Activated naive CD8-positive, alpha-beta T cell treated with anti-CD3 and anti-CD28 coated beads for 36 hours (primary cell): ENCODE results near the gene LFNG. TPM values are rescaled to one million over a fixed set of nuclear protein-coding genes. Genes with fewer than 3 reads are reported as not detected.

ENCODE experiments used
- DNase-seq: peaks from one replicate; pipeline ENCODE4 v3.0.0; 2021
- H3K27ac Mint-ChIP-seq: one replicate; pipeline ENCODE4 v1.8.0; 2022; ENCODE audit warnings: mild to moderate bottlenecking, moderate library complexity, mixed read lengths
- H3K27me3 Mint-ChIP-seq: one replicate; pipeline ENCODE4 v1.8.0; 2022; ENCODE audit warnings: mild to moderate bottlenecking, mixed read lengths
- H3K36me3 Mint-ChIP-seq: one replicate; pipeline ENCODE4 v1.8.0; 2021; ENCODE audit warnings: mild to moderate bottlenecking, mixed read lengths
- H3K4me1 Mint-ChIP-seq: one replicate; pipeline ENCODE4 v1.8.0; 2021; ENCODE audit warnings: mixed read lengths
- H3K4me3 Mint-ChIP-seq: one replicate; pipeline ENCODE4 v1.8.0; 2022; ENCODE audit warnings: mild to moderate bottlenecking, moderate library complexity, mixed read lengths
- H3K9me3 Mint-ChIP-seq: one replicate; pipeline ENCODE4 v1.8.0; 2022; ENCODE audit warnings: mixed read lengths
- total RNA-seq, 2 experiments: library from RNA; stranded (reverse); gene quantifications; one replicate each; pipeline ENCODE4 v1.2.3, GENCODE V29; 2021

LFNG gene
- total RNA-seq, 2 experiments from 2014 or later = 21.0 to 25.8 TPM

GRCh38 chr7:2505401-2505800, 14.2 kb upstream of the LFNG start:
- Mint-ChIP-seq H3K4me1 (peaks cover 26% of the 10 kb centered on the region), H3K27ac (no peak overlapping the region), H3K9me3 (no peaks in the 10 kb centered on the region), H3K4me3 (no peak overlapping the region), H3K36me3 (no peaks in the 10 kb centered on the region), H3K27me3 (no peaks in the 10 kb centered on the region)
- DNase-seq = no peak

GRCh38 chr7:2507208-2507916, 12.2 kb upstream of the LFNG start:
- Mint-ChIP-seq H3K4me3 (no peak overlapping the region), H3K27ac (peak overlapping the region; percentile 15), H3K4me1 (peaks cover 41% of the 10 kb centered on the region), H3K9me3 (no peaks in the 10 kb centered on the region), H3K36me3 (no peaks in the 10 kb centered on the region), H3K27me3 (no peaks in the 10 kb centered on the region)
- no peak for DNase-seq

GRCh38 chr7:2507917-2508306, 11.7 kb upstream of the LFNG start:
- H3K27ac Mint-ChIP-seq = peak overlapping the region; percentile 85
- no peaks in the 10 kb centered on the region for H3K9me3 Mint-ChIP-seq
- H3K36me3 Mint-ChIP-seq = no peaks in the 10 kb centered on the region
- H3K4me1 Mint-ChIP-seq = peaks cover 46% of the 10 kb centered on the region
- no peaks in the 10 kb centered on the region for H3K27me3 Mint-ChIP-seq
- no peak for DNase-seq
- H3K4me3 Mint-ChIP-seq = no peak overlapping the region

GRCh38 chr7:2508327-2509215, 11.0 kb upstream of the LFNG start:
- H3K9me3 Mint-ChIP-seq = no peaks in the 10 kb centered on the region
- peaks cover 50% of the 10 kb centered on the region for H3K4me1 Mint-ChIP-seq
- H3K36me3 Mint-ChIP-seq = no peaks in the 10 kb centered on the region
- peak overlapping the region; percentile 76 for H3K4me3 Mint-ChIP-seq
- H3K27me3 Mint-ChIP-seq = no peaks in the 10 kb centered on the region
- DNase-seq = peak; percentile 74
- H3K27ac Mint-ChIP-seq = peak overlapping the region; percentile 85

- peaks cover 47% of the 10 kb centered on the region for H3K4me1 Mint-ChIP-seq
- H3K27ac Mint-ChIP-seq = peak overlapping the region; percentile 85
- peak overlapping the region; percentile 76 for H3K4me3 Mint-ChIP-seq
- H3K36me3 Mint-ChIP-seq = no peaks in the 10 kb centered on the region
- no peaks in the 10 kb centered on the region for H3K27me3 Mint-ChIP-seq
- H3K9me3 Mint-ChIP-seq = no peaks in the 10 kb centered on the region
- no peak for DNase-seq
These were observed 10.2 kb upstream of the LFNG start for GRCh38 chr7:2509298-2509906.

GRCh38 chr7:2510130-2510776, 9.3 kb upstream of the LFNG start:
- peak overlapping the region; percentile 88 for H3K27ac Mint-ChIP-seq
- H3K27me3 Mint-ChIP-seq = no peaks in the 10 kb centered on the region
- peaks cover 47% of the 10 kb centered on the region for H3K4me1 Mint-ChIP-seq
- no peaks in the 10 kb centered on the region for H3K36me3 Mint-ChIP-seq
- H3K9me3 Mint-ChIP-seq = no peaks in the 10 kb centered on the region
- no peak for DNase-seq
- H3K4me3 Mint-ChIP-seq = peak overlapping the region; percentile 69

GRCh38 chr7:2510909-2511768, 8.4 kb upstream of the LFNG start:
- Mint-ChIP-seq H3K36me3 (no peaks in the 10 kb centered on the region), H3K9me3 (no peaks in the 10 kb centered on the region), H3K4me3 (peak overlapping the region; percentile 69), H3K27ac (peak overlapping the region; percentile 88), H3K4me1 (peaks cover 47% of the 10 kb centered on the region), H3K27me3 (no peaks in the 10 kb centered on the region)
- peak; percentile 68 for DNase-seq

- H3K9me3 Mint-ChIP-seq = no peaks in the 10 kb centered on the region
- DNase-seq = no peak
- H3K4me1 Mint-ChIP-seq = peaks cover 47% of the 10 kb centered on the region
- H3K27ac Mint-ChIP-seq = peak overlapping the region; percentile 88
- no peaks in the 10 kb centered on the region for H3K36me3 Mint-ChIP-seq
- H3K27me3 Mint-ChIP-seq = no peaks in the 10 kb centered on the region
- H3K4me3 Mint-ChIP-seq = peak overlapping the region; percentile 56
These were observed 7.8 kb upstream of the LFNG start for GRCh38 chr7:2511769-2512168.

- peak; percentile 47 for DNase-seq
- H3K27me3 Mint-ChIP-seq = no peaks in the 10 kb centered on the region
- no peaks in the 10 kb centered on the region for H3K9me3 Mint-ChIP-seq
- peak overlapping the region; percentile 56 for H3K4me3 Mint-ChIP-seq
- peaks cover 49% of the 10 kb centered on the region for H3K4me1 Mint-ChIP-seq
- peak overlapping the region; percentile 88 for H3K27ac Mint-ChIP-seq
- no peaks in the 10 kb centered on the region for H3K36me3 Mint-ChIP-seq
These were observed 7.4 kb upstream of the LFNG start for GRCh38 chr7:2512179-2512661.

- Mint-ChIP-seq H3K4me1 (peaks cover 54% of the 10 kb centered on the region), H3K27ac (peak overlapping the region; percentile 88), H3K4me3 (no peak overlapping the region), H3K9me3 (no peaks in the 10 kb centered on the region), H3K36me3 (no peaks in the 10 kb centered on the region), H3K27me3 (no peaks in the 10 kb centered on the region)
- no peak for DNase-seq
These were observed 6.9 kb upstream of the LFNG start for GRCh38 chr7:2512713-2513112.

GRCh38 chr7:2513702-2514101, 5.9 kb upstream of the LFNG start:
- no peak for DNase-seq
- Mint-ChIP-seq H3K9me3 (no peaks in the 10 kb centered on the region), H3K36me3 (no peaks in the 10 kb centered on the region), H3K27ac (no peak overlapping the region), H3K27me3 (no peaks in the 10 kb centered on the region), H3K4me3 (no peak overlapping the region), H3K4me1 (peaks cover 52% of the 10 kb centered on the region)

- H3K27me3 Mint-ChIP-seq = no peaks in the 10 kb centered on the region
- H3K27ac Mint-ChIP-seq = no peak overlapping the region
- peaks cover 42% of the 10 kb centered on the region for H3K4me1 Mint-ChIP-seq
- H3K9me3 Mint-ChIP-seq = no peaks in the 10 kb centered on the region
- H3K36me3 Mint-ChIP-seq = no peaks in the 10 kb centered on the region
- H3K4me3 Mint-ChIP-seq = no peak overlapping the region
- DNase-seq = no peak
These were observed 4.8 kb upstream of the LFNG start for GRCh38 chr7:2514473-2515423.

- Mint-ChIP-seq H3K36me3 (no peaks in the 10 kb centered on the region), H3K4me1 (peaks cover 41% of the 10 kb centered on the region), H3K27ac (no peak overlapping the region), H3K4me3 (no peak overlapping the region), H3K27me3 (no peaks in the 10 kb centered on the region), H3K9me3 (no peaks in the 10 kb centered on the region)
- DNase-seq = no peak
These were observed 4.0 kb upstream of the LFNG start for GRCh38 chr7:2515424-2516193.
